Measurements from ENCODE around the gene BMP4. TPM values are rescaled to one million over a fixed set of nuclear protein-coding genes. Genes with fewer than 3 reads are reported as not detected.

The BMP4 gene
- total and polyA plus RNA-seq, 2 donors (not counting 1 experiment from before 2014, with no cell fraction given), result not detected

DNA sequence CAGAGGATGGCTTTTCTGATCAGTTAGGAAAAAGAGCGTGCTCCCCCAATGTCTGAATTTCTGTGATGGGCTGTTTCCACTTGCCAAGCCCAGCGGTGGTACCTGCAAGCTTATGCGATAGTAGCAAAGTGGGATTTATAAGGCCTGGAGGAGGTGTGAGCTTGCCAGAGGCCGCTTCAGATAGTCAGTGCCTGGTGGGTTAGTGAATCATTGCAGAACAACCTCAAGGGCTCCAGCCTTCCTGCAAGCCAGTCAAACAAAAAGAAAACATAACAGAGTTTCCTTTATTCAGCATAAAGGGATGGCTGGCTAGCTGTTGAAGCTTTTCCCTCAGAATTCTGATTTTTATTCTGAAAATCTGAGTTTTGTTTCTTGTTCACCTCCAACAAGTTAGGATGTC, 7.6 kb upstream of the BMP4 start:
- H3K9me3 Mint-ChIP-seq (ENCODE audit: insufficient read depth), result no peaks in the 10 kb centered on the region
- Histone ChIP-seq H3K4me3 (ENCODE audit: control extremely low read depth in 1 of 5, extremely low read depth in 1 of 5, insufficient read depth in 1 of 5, low read depth in 2 of 5, low read length in 4 of 5) (no peak overlapping the region), H3K4me2 (replicated peaks; ENCODE audit: low read depth, low read length, poor library complexity, severe bottlenecking) (no peak overlapping the region), H4K20me1 (ENCODE audit: control insufficient read depth, insufficient read depth, low read length, poor library complexity, severe bottlenecking) (no peaks in the 10 kb centered on the region), H3K4me1 (ENCODE audit: control insufficient read depth in 2 of 2, insufficient read depth in 2 of 2, low read length in 2 of 2) (peaks cover 0 to 4% of the 10 kb centered on the region in 2 donors), H3K9me3 (ENCODE audit: control extremely low read depth in 1 of 3, control insufficient read depth in 2 of 3, insufficient read depth in 1 of 3, low read length in 2 of 3) (peaks cover 0 to 10% (median 0%) of the 10 kb centered on the region in 3 donors), H3K79me2 (ENCODE audit: control insufficient read depth, insufficient read depth, low read length) (no peaks in the 10 kb centered on the region), H3K27me3 (replicated peaks in 1 of 4; ENCODE audit: control extremely low read depth in 1 of 4, control insufficient read depth in 3 of 4, insufficient read depth in 4 of 4, low read length in 3 of 4) (peaks cover 0 to 26% (median 10%) of the 10 kb centered on the region in 4 experiments), H3K9ac (ENCODE audit: low read length) (no peak overlapping the region), H3K36me3 (replicated peaks in 1 of 2; ENCODE audit: control extremely low read depth in 1 of 2, control insufficient read depth in 1 of 2, extremely low read depth in 1 of 2, insufficient read depth in 2 of 2, low read length in 1 of 2) (no peaks in the 10 kb centered on the region), H2AFZ (ENCODE audit: insufficient read depth, low read depth, low read length, poor library complexity, severe bottlenecking) (no peak overlapping the region), H3K27ac (ENCODE audit: low read length in 2 of 2) (no peak overlapping the region)
- POLR2A ChIA-PET, result no interaction called here
- ATAC-seq (ENCODE audit: low read depth) (no peak), DNase-seq (no peak)
- no peak overlapping the region for H3K4me3 Mint-ChIP-seq
- peaks cover 55% of the 10 kb centered on the region for H3K27me3 Mint-ChIP-seq
- no peak overlapping the region for H3K27ac Mint-ChIP-seq
- peaks cover 4% of the 10 kb centered on the region for H3K4me1 Mint-ChIP-seq
- CTCF ChIA-PET, result no interaction called here
- TF ChIP-seq EZH2 (IDR thresholded peaks at IDR 0.05; ENCODE audit: borderline replicate concordance, insufficient read depth, low read depth, low read length, poor library complexity, severe bottlenecking), result no peak
- TF ChIP-seq, protein P1, sequence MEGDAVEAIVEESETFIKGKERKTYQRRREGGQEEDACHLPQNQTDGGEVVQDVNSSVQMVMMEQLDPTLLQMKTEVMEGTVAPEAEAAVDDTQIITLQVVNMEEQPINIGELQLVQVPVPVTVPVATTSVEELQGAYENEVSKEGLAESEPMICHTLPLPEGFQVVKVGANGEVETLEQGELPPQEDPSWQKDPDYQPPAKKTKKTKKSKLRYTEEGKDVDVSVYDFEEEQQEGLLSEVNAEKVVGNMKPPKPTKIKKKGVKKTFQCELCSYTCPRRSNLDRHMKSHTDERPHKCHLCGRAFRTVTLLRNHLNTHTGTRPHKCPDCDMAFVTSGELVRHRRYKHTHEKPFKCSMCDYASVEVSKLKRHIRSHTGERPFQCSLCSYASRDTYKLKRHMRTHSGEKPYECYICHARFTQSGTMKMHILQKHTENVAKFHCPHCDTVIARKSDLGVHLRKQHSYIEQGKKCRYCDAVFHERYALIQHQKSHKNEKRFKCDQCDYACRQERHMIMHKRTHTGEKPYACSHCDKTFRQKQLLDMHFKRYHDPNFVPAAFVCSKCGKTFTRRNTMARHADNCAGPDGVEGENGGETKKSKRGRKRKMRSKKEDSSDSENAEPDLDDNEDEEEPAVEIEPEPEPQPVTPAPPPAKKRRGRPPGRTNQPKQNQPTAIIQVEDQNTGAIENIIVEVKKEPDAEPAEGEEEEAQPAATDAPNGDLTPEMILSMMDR (IDR thresholded peaks at IDR 0.05), result no peak
- intact Hi-C loops (cut with micrococcal nuclease), result no loop called here
- 49% methylated on average over 3 of the region's 4 CpGs for WGBS (ENCODE audit: insufficient coverage)

DNA sequence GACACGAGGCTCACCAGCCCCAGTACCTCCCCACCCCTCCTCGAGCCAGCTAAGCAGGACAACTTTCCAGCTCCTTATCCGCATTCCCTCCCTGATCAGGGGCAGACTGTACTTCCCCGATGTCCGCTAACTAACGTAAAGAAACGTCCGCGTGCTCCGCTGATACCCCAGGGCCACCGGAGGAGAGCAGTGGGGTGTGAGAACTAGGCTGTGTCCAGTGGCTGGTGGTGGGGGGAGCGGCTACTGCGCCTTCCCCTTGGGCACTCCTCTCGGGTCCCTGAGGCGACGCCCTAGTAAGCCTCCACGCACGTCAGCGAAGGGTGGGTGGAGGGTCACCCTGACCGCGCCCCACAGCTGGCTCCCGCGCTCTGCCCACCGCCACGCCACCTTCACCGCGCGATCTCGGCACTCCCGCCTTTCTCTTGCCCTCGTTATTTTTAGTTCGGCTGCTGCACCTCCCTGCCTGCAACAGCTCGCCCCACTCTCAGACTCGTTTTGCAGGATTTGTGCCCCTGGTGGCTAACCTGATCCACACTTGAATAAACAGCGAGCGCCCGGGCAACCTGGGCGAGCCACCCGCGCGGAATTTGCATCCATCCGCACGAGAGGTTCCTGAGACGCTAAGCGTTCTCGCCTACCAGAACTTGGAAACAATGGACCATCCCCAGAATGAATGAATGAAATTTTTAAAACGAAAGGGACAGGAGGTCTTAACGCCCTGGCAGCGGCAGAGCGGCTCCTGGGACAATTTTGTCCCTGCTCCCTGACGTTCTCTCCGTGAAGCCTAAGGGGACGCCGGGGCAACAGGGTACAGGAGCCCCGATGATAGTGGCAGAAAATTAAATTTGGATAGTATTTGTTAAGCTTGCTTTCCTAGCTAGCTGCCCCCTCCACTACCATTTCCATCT, 6.9 kb upstream of the BMP4 start:
- Histone ChIP-seq H3K36me3 (replicated peaks in 1 of 2; ENCODE audit: control extremely low read depth in 1 of 2, control insufficient read depth in 1 of 2, extremely low read depth in 1 of 2, insufficient read depth in 2 of 2, low read length in 1 of 2) (no peaks in the 10 kb centered on the region), H3K4me3 (ENCODE audit: control extremely low read depth in 1 of 5, extremely low read depth in 1 of 5, insufficient read depth in 1 of 5, low read depth in 2 of 5, low read length in 4 of 5) (no peak overlapping the region), H3K9me3 (ENCODE audit: control extremely low read depth in 1 of 3, control insufficient read depth in 2 of 3, insufficient read depth in 1 of 3, low read length in 2 of 3) (peaks cover 0 to 10% (median 0%) of the 10 kb centered on the region in 3 donors), H4K20me1 (ENCODE audit: control insufficient read depth, insufficient read depth, low read length, poor library complexity, severe bottlenecking) (no peaks in the 10 kb centered on the region), H3K27ac (ENCODE audit: low read length in 2 of 2) (no peak overlapping the region), H3K4me2 (replicated peaks; ENCODE audit: low read depth, low read length, poor library complexity, severe bottlenecking) (no peak overlapping the region), H3K27me3 (replicated peaks in 1 of 4; ENCODE audit: control extremely low read depth in 1 of 4, control insufficient read depth in 3 of 4, insufficient read depth in 4 of 4, low read length in 3 of 4) (peaks cover 0 to 29% (median 11%) of the 10 kb centered on the region in 4 experiments), H3K4me1 (ENCODE audit: control insufficient read depth in 2 of 2, insufficient read depth in 2 of 2, low read length in 2 of 2) (peaks cover 0 to 4% of the 10 kb centered on the region in 2 donors), H3K79me2 (ENCODE audit: control insufficient read depth, insufficient read depth, low read length) (no peaks in the 10 kb centered on the region), H3K9ac (ENCODE audit: low read length) (no peak overlapping the region), H2AFZ (ENCODE audit: insufficient read depth, low read depth, low read length, poor library complexity, severe bottlenecking) (no peak overlapping the region)
- ATAC-seq (ENCODE audit: low read depth) (no peak), DNase-seq (no peak)
- TF ChIP-seq, protein P1 (IDR thresholded peaks at IDR 0.05), result no peak
- TF ChIP-seq EZH2 (IDR thresholded peaks at IDR 0.05; ENCODE audit: borderline replicate concordance, insufficient read depth, low read depth, low read length, poor library complexity, severe bottlenecking), result no peak
- Mint-ChIP-seq H3K27ac (no peak overlapping the region), H3K9me3 (ENCODE audit: insufficient read depth) (no peaks in the 10 kb centered on the region), H3K4me1 (peaks cover 4% of the 10 kb centered on the region), H3K4me3 (no peak overlapping the region), H3K27me3 (peaks cover 60% of the 10 kb centered on the region)
- intact Hi-C loops (cut with micrococcal nuclease), result no loop called here
- WGBS (ENCODE audit: insufficient coverage), result 7% methylated on average over 45 of the region's 55 CpGs
- ChIA-PET POLR2A (no interaction called here), CTCF (no interaction called here)
